Limb (tissue), 2 donors: Measurements from ENCODE around the gene GARIN3.
"Not testable (repeated sequence)": the region's sequence is repeated elsewhere in the genome, so short reads cannot be mapped to it uniquely, and the experiment has no call there.

Source experiments
- DNase-seq, 2 donors: peaks; one replicate each; pipeline ENCODE4 v3.0.0-alpha.2; 2016; ENCODE audit errors: extremely low spot score in 2 of 2

Gene GARIN3

GRCh38 chr5:157166214-157167213 lies at the start of gene GARIN3:
Gene GARIN3 (minus strand): TSS chr5:157166264. CDS start chr5:157166168, 96 bp downstream.
- DNase-seq: no peak

- no peak for DNase-seq
Observed at GRCh38 chr5:157215514-157216167, 49.6 kb upstream of the GARIN3 start.

DNA sequence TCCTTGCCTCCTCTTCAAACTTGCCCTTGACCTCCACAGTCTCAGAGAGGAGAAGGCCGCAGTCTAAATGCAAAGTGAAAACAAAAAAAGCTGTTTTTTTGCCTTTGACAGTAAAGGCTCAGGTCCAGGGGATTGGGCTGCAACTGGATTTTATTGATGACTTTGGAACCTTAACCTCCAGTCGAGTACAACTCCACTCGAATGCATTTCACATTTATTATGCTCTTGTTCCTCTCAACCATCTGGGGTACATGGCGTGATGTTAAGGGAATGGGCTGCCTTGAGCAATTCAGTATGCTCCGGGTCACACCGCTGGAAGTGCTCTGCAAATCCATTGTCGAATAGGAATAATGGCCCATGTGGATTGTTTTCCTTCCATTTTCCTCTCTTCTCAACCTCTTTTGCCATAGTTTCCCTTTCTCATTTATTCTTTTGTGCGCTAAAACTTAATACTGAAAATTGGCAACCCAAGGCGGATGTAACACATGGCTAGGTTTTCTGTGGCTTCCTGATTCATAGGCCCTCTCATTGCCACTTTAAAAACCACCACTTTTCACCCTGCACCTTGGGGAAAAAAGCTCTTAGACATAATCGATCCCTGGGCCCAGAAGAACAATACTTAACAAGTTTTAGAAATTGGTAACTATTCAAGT lies 48.9 kb upstream of the GARIN3 start:
- DNase-seq: no peak

DNA sequence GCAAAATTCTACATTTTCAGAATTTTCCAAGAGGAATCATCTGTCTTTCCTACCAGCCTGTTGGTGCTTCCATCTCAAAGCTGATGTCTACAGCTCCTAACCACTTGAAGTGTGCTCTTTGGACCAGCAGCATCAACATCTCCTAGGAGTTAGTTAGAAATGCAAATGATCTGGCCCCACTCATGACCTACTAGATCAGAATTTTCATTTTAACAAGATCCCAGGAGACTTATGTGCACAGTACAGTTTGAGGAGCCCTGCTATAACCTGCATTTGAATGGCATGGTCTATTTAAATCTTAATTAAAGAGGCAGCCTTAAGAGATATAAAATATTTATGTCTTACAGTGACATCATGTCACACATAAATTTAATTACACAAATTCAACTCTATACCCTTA lies 48.4 kb upstream of the GARIN3 start:
- DNase-seq: no peak

DNA sequence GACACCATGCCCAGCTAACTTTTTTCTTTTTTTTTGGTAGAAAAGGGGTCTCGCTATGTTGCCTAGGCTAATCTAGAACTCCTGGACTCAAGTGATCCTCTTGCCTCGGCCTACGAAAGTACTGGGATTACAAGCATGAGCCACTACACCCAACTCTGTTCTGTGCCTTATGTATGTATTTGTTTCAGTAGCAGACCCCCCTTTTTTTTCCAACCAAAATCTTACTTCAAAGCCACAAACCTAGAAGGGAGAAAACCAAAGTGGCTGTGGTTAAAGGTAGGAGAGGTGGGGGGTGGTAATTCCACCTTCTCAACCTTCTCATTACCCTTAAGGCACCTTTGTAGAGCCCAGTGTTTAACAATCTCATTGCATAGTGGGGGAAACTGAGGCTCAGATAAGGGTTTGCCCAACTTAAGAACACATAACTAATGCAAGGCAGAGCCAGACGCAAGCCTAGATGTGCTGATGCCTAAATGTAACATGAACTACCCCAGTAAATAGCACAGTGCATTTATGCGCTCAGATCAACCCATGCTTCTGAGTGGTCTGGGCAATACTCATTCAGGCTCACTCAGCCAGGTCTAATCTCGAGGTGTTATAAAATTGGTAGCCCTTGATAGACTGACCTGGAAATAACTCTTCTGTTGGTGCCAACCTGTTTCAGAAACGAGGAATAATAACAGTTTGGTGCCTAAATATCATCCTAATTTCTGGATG lies 47.6 kb upstream of the GARIN3 start:
- DNase-seq: no peak

GRCh38 chr5:157212307-157212706 lies 46.2 kb upstream of the GARIN3 start:
- no peak for DNase-seq

- DNase-seq: not testable (repeated sequence)
Observed at GRCh38 chr5:157210652-157211051, 44.6 kb upstream of the GARIN3 start.

- DNase-seq: no peak
Observed at GRCh38 chr5:157205708-157206107, 39.6 kb upstream of the GARIN3 start.

GRCh38 chr5:157204765-157205164 lies 38.7 kb upstream of the GARIN3 start:
- DNase-seq: no peak

DNA sequence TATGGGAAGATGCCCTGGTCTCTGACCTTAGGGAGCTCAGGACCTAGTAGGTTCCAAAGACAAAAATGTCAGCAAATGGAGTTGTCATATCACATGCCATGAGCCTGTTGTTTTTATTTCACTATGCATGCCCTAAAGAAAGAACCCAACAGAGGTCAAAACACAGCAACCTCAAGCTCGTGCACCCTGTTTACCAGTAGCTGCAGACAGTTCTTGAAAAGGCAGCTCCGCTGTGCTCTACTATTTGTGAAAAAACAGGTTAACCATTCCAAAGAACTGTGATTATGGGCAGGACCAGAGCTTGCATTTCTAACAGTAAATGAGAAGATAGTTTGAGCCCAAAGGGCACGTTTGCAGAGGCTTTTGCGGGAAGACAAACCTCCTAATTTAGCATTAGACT lies 37.4 kb upstream of the GARIN3 start:
- DNase-seq: no peak

GRCh38 chr5:157201857-157202256 lies 35.8 kb upstream of the GARIN3 start:
- no peak for DNase-seq

DNA sequence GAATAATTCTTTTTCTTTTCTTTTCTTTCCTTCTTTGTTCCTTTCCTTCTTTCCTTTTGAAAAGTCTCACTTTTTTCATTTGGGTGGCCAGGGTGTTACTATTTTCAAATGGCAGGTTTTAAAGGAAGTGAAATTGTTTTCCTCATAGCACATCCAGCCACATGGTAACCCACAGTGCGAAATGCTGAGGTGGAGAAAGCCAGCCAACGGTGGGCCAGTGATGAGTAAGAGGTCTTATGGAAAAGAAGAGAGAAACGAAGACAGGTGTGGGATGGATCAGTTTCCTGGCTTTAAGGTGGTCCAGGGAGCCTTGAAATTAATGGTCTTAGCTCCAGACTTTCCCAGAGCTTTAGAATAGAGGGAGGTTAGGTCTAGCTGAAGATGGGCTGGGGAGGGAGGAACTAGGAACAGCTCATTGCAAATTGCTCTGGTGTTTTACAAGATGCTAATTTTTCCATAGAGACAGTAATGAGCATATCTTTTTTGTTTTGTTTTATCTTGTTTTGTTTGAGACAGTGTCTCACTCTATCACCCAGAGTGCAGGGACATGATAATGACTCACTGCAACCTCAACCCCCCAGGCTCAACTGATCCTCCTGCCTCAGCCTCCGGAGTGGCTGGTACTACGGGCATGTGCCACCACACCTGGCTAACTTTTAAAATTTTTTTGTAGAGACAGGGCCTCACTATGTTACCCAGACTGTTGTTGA lies 32.4 kb upstream of the GARIN3 start:
- DNase-seq: no peak

- DNase-seq: no peak
Observed at GRCh38 chr5:157197086-157197485, 31.0 kb upstream of the GARIN3 start.

GRCh38 chr5:157196045-157196444 lies 30.0 kb upstream of the GARIN3 start:
- no peak for DNase-seq

DNA sequence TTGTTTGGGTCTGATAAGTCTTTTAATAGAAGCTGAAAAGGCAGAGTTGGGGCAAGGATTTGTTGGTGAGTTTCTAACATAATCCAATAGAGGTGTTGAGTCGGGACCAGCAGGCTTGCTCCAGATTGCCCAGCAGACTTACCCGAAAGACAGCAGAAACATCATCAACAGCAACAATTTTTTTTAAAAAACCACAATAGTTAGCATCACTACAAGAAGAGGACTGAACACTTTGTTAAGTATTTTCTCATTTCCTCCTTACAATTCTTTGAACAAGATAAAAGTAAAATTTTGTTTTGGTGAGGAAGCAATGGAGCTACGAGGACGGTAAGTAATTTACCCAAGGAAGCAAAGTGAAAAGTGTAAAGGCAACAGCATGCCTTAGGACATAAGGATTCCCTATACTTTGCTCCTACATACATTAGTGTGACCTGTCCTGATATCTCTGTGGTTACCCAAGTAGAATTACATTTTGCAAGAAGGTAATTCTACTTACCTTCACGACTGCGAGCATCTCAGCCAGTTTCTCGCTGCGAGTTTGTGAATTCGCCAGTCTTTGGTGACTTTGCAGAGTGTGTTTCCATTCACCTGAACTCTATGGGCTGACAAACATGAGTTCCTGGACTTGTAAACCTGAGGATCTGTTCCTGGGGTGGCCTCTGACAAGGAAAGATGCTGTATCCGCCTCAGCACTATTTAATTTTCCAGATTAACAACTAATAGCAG lies 27.8 kb upstream of the GARIN3 start:
- DNase-seq: no peak

DNA sequence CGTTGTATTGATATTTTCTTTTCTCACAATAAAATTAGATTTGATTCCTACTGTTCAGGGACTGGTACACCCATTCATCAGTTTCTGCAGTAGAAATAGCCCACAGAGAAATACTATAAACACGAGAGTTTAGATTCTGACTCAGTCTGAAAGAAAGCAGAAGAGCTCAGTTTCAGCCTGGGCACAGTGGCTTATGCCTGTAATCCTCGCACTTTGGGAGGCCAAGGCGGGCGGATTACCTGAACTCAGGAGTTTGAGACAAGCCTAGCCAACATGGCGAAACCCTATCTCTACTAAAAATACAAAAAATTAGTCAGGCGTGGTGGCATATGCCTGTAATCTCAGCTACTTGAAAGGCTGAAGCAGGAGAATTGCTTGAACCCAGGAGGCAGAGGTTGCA lies 23.2 kb upstream of the GARIN3 start:
- DNase-seq: no peak

- DNase-seq: no peak
Observed at GRCh38 chr5:157188270-157188669, 22.2 kb upstream of the GARIN3 start.

DNA sequence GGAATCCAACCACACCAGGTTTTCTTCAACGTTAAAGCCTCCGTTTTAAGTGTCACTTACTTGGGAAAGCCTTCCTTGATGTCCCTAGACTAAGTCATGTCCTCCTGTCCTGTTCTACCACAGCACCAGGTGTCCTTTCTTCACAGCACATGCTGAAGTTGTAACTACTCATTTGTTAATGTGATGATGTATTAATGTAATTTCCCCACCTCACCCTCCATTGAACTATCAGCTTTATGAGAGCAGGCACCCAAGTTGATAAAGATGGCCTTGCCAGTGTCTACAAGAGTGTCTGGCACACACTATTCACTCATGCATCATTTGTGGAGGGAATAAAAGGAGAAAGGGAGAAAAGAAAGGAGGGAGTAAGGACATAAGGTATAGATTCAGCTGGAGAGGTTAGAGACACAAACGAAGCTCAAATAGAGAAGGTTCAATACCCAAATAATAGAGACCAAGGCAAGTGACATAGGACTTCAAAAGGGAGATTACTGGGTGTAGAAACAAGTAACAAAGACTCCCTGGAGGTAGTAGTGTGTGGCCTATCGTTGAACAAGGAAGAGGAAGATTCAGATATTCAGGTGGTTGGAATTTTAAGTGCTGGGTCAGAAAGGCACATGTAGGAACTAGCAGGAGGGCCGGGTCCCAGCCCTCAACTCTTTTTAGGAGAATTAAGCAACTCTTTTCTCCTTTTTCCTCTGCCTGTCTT lies 21.1 kb upstream of the GARIN3 start:
- no peak for DNase-seq

DNA sequence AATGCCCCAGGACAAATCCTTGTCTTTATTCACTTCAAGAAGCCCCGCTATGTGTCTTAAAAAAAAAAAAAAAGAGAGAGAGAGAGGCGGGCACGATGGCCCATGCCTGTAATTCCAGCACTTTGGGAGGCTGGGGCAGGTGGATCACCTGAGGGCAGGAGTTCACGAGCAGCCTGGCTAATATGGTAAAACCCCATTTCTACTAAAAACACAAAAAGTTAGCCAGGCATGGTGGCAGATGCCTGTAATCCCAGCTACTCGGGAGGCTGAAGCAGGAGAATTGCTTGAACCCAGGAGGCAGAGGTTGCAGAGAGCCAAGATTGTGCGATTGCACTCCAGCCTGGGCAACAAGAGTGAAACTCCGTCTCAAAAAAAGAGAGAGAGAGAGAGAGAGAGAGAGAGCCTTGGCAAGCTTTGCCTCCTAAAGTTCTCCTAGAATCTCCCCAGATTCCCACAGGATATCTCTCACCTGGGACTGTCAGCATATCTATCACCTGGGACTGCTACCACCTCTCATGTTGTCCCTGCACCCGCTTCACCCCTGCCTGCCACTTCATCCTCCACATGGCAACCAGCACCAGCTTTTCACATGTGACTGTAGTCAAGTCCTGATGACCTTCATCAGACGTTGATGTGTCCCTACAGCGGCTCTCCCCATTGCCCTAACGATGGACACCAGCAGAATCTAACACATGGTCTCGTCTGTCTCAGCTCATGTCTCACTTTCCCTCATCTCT lies 20.4 kb upstream of the GARIN3 start:
- no peak for DNase-seq
